Activated T-cell treated with anti-CD3 and anti-CD28 coated beads, Interleukin-2, amount 50 U/mL, for 1 hour (primary cell): ENCODE data around the gene TMBIM1.
"Not testable (repeated sequence)": the region's sequence is repeated elsewhere in the genome, so short reads cannot be mapped to it uniquely, and the experiment has no call there.

Experiments used
- DNase-seq: peaks from one replicate; pipeline ENCODE4 v3.0.0-alpha.2; 2020

Gene TMBIM1

DNA sequence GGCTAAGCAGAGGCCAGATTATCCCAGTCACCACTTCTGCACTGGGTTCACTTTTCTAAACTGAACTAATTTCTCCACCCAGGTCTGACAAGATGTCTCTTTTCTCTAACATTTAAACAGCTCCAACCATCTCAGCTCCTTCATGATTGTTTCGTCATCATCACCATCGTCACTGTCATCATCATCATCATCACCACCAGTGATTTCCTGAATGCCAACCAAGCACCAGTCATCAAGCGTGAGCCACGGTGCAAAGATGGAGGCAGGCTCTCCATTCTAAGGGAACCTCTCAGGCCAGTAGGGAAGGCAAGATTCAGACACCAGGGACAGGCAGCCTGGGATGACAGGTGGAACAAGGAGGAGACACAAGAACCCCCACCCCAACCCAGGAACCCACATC is 25.5 kb upstream of the TMBIM1 start:
- no peak for DNase-seq

DNA sequence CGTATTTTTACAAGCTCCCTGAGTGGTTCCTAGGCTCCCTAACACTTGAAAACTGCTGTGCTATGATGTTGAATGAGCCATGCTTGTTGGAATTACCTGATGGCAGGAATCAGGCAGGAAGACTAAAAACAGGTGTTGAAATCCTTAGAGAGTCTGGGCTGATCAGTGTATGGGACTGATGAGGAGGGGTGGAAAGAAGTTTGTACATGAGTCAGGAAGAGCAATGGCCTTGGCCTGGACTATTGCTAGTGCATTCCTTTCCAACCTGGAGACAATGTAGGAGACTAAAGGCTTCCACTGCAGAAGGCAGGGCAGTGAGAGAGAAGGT is 25.0 kb upstream of the TMBIM1 start:
- DNase-seq, result no peak

DNA sequence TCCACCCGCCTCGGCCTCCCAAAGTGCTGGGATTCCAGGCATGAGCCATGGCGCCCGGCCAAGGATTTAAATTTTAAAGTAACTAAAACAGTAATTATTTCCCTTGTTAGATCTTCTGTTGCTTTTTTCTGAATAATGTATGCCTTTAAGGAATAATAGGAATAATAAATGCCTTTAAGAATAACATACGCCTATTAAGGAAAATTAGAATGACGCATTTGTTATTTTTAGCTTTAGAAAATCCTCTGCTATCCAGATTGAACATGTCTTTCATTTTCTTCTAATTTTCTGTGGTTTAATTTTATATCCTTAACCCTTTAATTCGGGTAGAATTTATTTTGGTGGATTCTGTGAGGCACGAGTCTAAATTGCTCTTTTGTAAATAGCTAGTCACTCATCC is 23.1 kb upstream of the TMBIM1 start:
- no peak for DNase-seq

DNA sequence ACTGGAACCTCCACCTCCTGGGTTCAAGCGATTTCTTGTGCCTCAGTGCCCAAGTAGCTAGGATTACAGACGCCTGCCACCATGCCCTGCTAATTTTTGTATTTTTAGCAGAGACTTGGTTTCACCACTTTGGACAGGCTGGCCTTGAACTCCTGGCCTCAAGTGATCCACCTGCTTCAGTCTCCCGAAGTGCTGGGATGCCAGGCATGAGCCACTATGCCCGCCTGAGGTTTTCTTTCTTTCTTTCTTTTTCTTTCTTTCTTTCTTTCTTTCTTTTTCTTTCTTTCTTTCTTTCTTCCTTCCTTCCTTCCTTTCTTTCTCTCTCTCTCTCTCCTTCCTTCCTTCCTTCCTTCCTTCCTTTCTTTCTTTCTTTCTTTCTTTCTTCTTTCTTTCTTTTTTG is 22.5 kb upstream of the TMBIM1 start:
- not testable (repeated sequence) for DNase-seq

DNA sequence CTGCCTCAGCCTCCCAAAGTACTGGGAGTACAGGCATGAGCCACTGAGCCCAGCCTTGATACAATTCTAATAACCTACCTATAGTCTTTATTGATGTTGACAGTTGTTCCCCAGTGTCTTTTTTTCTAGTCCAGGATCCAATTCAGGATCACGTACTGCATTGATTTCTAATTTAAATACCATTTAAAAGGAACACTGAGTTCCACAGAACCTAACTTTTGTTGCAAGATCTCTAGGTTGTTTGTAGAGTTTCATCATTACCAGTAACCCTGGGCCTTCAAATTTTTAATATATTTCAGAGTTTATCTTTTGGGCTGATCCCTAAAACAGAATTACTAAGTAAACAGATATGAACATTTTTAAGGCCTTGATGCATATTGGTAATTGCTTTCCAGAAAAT is 21.1 kb upstream of the TMBIM1 start:
- no peak for DNase-seq

DNA sequence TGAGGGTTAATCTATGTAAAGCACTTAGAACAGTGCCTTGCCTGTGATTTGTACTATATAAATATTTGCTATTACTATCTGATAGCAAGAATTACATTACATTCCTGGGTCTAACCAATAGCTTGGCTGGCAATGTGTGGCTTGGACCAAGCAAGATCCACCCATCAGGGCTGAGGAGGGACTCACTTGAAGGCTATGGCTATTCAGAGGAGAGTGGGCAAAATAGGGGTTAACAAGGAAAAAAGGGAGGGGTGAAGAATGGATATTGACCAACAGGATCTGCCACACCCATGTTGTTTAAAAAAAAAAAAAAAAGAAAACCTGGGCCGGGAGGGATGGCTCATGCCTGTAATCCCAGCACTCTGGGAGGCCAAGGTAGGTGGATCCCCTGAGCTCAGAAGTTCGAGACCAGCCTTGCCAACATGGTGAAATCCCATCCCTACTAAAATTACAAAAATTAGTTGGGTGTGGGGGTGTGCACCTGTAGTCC is 20.0 kb upstream of the TMBIM1 start:
- DNase-seq, result no peak

DNA sequence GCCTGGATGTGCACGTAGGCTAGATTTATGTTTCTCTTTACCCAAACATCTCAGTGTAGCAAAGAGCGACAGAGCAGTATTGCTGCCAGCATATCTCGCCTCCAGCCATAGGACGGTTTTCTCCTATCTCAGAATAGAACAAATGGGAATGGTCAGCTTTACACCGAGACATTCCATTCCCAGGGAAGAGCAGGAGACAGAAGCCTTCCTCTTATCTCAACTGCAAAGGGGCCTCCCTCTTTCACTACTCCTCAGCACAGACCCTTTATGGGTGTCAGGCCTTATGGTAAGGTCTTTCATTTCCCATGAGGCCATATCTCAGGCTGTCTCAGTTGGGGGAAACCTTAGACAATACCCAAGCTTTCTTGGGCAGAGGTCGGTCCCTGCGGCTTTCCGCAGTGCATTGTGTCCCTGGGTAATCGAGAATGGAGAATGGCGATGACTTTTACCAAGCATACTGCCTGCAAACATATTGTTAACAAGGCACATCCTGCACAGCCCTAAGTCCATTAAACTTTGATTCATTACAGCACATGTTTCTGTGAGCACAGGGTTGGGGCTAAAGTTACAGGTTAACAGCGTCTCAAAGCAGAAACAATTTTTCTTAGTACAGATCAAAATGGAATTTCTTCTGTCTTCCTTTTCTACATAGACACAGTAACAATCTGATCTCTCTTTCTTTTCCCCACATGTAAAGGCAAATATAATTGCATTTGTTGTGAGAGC is 19.4 kb upstream of the TMBIM1 start:
- not testable (repeated sequence) for DNase-seq

DNA sequence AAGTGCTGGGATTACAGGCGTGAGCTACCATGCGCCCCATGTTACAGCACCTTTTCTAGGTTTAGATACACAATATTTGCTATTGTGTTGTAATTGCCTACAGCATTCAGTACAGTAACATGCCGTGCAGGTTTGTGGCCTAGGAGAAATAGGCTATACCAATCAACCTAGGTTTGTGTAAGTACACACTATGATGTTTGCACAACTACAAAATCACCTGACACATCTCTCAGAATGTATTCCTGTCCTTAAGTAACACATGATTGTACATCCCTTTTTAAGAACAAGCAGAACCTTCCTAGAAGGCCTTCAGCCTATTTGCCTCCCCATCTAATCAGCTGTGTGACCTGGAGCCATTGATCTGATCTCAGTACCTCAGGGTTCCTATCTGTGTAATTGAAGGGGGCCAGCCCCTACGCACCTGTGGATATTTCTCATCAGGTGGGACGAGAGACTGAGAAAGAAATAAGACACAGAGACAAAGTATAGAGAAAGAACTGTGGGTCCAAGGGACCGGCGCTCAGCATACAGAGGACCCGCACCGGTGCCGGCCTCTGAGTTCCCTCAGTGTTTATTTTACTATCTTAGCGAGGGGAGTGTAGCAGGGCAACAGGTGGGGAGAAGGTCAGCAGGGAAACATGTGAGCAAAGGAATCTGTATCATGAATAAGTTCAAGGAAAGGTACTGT is 18.7 kb upstream of the TMBIM1 start:
- DNase-seq, result no peak

DNA sequence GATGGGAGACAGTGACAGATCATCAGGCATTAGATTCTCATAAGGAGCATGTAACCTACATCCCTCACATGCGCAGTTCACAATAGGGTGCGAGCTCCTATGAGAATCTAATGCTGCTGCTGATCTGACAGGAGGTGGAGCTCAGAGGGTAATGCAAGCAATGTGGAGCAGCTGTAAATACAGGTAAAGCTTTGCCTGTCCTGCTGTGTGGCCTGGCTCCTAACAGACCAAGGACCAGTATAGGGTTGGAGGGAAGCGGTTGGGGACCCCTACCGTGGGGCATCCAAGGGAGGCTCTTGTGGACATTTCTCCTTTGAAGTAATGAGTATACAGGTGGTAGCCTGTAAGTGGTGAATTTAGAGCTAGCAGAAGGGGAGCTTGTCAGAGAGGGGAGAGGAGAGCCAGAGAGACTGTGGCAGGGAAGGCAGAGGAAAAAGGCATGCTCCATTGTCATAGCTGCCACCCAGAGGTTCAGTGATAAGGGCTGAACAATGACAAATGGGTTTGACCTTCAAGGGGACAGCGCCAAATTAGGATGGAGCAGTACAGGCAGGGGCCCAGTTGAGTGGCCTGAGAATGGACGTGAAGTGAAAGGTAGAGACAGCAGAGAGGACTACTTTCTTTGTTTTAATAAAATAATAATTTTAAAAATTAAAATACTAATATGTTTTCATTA is 15.2 kb upstream of the TMBIM1 start:
- no peak for DNase-seq

DNA sequence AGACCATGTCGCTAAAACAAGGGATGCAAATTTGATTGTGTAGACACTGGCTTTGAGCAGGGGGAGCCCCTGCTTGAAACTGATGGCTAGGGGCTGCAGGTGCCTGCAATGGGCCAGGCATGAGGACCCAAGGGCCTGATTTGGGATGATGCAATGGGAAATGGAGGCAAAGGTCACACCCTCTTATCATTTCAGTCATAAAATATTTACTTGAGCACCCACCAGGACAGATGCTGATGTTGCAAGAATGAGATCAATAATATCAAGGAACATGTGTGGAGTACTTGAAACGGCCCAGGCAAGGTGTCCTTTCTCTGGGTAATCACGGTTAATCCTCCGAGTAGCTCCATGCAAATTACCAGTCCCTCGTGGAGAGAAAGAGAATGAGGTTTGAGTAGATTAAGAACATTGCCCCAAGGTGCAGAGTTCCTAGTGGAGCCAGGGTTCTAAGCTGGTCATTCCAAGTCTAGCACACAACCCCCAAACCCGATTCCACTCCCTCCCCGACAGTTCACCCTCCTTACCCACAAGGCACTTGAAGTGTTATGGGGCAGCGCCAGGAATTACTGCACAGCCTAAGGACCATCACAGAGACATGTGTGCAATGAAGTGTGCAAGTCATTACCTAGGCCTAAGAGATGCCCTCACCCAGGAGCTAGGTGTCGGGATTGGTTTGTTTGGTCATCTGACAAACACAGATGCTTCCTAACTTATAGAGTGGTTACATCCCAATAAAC is 14.0 kb upstream of the TMBIM1 start:
- no peak for DNase-seq

DNA sequence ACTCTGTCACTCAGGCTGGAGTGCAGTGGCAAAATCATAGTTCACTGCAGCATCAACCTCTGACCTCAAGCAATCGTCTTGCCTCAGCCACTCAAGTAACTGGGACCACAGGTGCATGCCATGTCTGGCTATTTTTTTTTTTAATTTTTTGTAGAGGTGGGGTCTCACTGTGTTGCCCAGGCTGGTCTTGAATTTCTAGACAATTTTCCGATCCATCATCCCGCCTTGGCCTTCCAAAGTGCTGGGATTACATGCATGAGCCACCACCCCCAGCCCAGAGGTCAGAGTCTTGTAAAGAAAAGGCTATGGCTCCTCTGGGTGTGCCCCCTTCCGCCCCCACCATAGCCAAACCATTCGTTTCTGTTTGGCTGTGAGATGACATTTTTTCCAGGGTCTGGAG is 13.1 kb upstream of the TMBIM1 start:
- no peak for DNase-seq

DNA sequence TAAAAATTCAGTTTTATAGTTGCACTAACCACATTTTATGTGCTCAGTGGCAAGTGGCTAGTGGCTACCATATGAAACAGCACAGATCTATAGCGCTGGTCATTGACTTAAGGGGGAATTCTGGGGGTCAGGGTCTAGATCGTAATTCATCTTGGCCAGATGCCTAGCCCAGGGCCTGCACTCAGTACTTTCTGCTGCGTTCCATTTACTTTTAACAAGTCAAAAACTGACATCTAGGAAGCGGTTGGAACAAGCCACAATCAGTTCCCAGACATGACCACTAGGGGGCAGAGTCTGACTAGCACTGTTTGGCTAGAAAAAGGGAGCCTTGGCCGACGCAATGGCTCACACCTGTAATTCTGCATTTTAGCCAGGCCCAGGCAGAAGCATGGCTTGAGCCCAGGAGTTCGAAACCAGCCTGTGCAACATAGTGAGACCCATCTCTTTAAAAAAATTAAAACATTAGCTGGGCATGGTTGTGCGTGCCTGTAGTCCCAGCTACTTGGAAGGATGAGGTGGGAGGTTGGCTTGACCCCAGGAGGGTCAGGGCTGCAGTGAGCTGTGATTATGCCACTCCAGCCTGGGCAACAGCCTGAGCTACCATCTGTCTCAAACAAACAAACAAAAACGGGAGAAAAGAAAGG is 9.0 kb upstream of the TMBIM1 start:
- peak; percentile 83 for DNase-seq

DNA sequence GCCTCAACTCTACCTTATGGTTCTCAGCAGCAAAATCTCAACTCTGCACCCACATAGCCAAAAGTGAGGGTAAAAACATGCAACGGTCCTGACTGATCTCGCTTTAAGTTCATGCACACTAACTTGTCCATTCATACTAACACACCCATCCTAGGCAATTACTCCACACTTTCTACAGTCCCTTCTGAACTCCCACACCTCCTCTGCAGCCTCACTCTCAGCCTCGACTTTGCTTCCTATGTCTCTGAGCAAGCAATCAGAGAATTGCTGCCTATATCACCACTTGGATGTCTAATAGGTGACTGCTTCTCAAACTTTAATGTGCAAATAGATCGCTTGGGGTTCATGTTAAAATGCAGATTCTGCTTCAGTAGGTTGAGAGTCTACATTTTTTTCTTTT is 7.8 kb upstream of the TMBIM1 start:
- DNase-seq, result no peak

DNA sequence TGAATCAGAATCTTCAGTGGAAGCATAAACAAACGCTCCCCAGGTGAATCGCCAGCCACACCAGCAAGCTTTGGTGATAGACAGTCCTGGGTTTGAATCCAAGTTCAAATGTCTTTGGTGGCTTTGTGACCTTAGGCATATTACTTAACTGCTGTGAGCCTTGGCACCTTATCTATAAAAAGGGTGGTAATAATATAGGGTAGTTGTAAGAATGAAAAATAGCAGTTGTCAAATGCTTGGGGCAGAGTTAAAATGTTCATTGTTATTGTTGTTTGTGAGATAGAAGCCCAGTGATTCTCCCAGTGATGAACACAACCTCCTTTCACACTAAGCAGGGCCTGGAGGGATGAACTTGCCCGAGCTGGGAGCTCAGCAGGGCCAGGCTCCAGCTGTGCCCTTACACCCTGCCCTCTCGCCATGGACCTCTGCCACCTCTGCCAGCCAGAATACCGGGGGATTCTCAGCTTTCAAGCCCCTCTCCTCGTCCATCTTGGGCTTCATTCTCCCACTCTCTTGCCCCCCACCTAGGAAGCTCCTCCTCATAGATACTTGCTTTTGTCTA is 6.1 kb upstream of the TMBIM1 start:
- no peak for DNase-seq

DNA sequence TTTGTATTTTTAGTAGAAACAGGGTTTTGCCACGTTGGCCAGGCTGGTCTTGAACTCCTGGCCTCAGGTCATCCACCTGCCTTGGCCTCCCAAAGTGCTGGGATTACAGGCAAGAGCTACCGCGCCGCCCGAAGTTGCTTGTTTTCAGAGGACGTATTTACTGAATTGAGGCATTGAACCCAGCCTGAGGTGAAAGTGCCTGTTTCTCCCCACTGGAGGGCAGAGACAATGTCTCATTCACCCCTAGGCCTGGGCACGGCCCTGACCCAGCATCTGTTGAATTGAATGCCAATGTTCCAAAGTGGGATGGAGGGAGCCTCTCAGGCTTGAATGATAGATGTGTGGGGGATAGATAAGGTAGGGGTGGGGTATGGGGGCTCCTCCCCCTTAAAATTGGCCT is 4.5 kb upstream of the TMBIM1 start:
- DNase-seq, result no peak

DNA sequence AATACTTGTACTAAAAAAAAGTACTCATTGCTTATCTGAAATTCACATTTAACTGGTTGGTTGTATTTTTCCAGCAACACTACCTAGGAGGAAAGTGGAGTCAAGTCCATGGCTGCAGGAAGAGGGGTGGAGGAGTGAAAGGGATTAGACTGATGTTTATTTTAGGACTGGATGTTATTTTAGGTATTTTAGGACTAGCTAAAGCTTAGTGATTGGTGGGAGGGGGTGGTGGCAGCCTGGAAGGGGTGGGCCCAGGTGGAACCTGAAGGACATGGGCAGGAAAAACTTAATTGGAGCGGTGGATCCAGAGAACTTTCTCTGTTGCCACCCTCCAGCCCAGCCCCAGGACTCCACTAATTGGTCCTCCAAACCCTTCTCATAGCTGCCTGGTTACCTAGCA is 3.9 kb upstream of the TMBIM1 start:
- DNase-seq, result no peak

DNA sequence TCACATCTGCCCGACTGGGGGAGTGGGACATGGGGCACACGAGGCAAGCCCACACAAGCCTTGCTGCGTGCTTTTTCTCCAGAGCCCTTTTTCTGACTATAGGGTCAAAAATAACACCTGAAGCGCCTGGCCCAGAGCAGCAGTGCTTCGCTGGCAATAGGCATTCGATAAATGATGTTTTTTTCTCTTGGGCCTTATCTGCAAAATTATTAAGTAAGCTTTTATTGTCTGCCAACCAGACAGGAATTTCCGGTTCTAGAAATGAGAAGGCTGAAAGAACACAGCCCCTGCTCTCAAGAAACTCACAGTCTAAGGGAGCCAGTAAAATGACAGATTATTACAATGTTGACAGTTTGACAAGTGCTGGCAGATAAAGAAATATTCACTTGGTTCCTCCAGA is 2.7 kb upstream of the TMBIM1 start:
- no peak for DNase-seq

DNA sequence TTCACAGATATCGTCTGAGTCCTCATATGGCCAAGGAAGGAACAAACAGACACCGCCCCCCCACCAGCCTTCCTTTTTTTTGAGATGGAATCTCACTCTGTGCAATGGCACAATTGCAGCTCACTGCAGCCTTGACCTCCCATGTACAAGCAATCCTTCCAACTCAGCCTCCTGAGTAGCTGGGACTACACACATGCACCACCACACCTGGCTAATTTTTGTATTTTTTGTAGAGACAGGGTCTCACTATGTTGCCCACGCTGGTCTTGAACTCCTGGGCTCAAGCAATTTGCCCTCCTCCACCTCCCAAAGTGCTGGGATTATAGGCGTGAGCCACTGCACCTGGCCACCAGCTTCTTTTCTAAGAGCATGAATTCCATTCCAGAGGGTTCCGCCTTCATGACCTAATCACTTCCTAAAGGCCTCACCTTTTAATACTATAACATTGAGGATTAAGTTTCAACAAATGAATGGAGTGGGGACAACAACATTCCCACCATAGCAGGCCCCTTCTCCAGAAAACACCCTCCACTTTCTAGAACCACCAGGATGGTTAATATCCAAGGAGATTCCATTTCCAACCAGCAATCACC is 2.2 kb upstream of the TMBIM1 start:
- DNase-seq, result no peak

DNA sequence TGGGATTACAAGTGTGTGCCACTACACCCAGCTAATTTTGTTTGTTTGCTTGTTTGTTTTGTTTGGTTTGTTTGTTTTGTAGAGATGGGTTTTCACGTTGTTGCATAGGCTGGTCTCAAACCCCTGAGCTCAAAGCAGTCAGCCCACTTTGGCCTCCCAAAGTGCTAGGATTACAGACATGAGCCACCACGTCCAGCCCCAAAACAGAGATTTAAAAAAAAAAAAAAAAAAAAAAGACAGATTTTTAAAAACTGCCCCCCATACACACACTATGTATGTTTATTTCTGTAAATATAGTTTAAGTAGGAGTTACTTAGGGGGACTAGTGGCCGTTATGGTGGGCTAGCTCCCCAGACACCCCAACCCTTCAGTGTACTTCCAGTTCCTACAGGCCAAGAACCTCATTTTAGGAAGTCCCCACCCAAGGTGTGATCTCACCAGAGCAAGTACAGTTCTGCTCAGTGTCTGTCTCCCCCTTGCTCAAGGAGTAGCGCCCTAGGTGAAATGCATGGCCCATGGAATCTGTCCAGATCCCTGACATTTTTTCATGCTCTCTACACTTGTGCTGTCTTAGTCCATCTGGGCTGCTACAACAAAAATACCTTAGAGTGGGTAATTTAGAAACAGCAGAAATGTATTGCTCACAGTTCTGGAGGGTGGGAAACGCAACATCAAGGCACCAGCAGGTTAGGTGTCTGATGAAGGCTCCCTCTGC is 1.6 kb upstream of the TMBIM1 start:
- DNase-seq, result no peak

DNA sequence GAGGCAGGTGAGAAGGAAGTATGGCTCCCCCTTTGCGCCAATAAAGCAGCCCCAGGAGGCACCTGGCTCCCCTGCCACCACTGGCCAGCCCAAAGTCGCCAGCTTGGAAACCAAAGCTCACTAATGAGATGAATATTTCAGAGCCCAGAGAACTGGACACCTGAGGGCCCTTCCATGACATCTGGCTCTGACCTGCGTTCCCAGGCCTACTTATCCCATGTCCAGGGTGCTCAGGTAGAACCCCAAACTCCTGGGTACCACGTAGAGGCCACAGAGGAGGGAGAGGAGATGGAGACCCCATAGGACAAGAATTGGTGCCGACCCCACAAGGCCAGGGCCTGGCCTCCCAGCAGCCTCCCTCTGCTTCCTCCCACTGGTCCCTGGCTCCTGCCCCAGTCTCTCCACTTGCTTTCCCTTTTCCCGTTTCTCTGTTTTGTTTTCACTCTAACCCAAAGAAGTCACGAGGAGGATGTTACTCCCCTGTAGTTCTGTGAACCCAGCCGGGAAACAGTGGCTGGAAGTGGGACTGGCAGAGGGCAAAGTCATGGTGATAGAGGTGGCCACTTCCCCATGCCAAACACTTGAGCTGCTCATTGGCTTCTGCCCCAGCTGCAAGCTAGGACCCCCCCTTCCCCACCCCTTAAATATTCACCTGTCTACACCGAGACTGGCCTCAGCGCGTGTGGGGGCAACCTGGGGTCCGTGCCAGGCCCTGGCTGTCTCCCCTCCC is 820 bp downstream of the TMBIM1 start:
- peak; percentile 46 for DNase-seq
